ENCODE results near the gene GPR146. TPM values are rescaled to one million over a fixed set of nuclear protein-coding genes. Genes with fewer than 3 reads are reported as not detected.

GPR146 gene
- total and polyA plus RNA-seq, 2 of the 13 experiments (the other 11 are each of a cell fraction or from before 2014, with no cell fraction given): 2.0 to 15.9 TPM

DNA sequence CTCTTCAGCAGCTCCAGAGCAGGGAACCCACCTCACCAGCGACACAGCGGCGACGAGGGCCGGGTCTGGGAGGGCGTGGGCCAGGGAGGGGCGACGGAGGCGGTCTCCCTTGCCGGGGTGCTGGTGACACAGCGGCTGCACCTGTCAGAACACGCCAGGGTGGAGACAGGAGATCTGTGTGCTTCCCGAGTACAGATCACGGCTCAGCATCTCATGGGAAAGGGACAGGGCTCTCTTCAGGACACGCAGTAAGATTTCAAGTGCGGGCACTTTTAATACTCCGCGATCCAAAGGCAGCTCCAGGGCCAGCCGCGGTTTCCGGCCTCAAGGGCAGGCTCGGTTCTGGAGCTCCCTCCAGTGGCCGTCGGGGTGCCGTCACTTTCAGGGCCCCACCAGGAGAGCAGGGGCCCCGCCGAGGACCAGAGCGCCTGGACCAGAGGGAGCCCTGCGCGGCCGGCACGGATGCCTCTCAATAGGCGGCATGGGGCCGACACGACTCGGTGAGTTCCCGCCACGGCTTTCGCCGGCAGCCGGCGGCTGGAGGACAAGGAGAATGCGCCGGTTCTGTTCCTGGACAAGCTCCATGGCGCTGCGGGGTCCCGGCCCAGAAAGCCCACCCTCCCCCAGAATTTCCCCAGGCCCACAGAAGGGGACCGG is 21.4 kb downstream of the GPR146 start (continued):
- TF ChIP-seq, protein P1, sequence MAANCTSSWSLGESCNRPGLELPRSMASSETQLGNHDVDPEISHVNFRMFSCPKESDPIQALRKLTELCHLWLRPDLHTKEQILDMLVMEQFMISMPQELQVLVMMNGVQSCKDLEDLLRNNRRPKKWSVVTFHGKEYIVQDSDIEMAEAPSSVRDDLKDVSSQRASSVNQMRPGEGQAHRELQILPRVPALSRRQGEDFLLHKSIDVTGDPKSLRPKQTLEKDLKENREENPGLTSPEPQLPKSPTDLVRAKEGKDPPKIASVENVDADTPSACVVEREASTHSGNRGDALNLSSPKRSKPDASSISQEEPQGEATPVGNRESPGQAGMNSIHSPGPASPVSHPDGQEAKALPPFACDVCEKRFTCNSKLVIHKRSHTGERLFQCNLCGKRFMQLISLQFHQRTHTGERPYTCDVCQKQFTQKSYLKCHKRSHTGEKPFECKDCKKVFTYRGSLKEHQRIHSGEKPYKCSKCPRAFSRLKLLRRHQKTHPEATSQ (CRISPR knock-in tag; IDR thresholded peaks at IDR 0.05; ENCODE audit: borderline replicate concordance): no peak
- TF ChIP-seq ZNF160 (CRISPR knock-in tag; IDR thresholded peaks at IDR 0.05): no peak
- TF ChIP-seq KDM3A (CRISPR knock-in tag; IDR thresholded peaks at IDR 0.05; ENCODE audit: low read depth): peak; percentile 62; the same call in 1 of the 2 replicates
- no peak for TF ChIP-seq RARA (CRISPR knock-in tag; IDR thresholded peaks at IDR 0.05)
- no peak for TF ChIP-seq ZNF180 (CRISPR knock-in tag; IDR thresholded peaks at IDR 0.05; ENCODE audit: borderline replicate concordance, low read depth)
- TF ChIP-seq MLLT10 (CRISPR knock-in tag; IDR thresholded peaks at IDR 0.05): no peak
- TF ChIP-seq ZXDC (CRISPR knock-in tag; IDR thresholded peaks at IDR 0.05): no peak
- TF ChIP-seq, protein P2, sequence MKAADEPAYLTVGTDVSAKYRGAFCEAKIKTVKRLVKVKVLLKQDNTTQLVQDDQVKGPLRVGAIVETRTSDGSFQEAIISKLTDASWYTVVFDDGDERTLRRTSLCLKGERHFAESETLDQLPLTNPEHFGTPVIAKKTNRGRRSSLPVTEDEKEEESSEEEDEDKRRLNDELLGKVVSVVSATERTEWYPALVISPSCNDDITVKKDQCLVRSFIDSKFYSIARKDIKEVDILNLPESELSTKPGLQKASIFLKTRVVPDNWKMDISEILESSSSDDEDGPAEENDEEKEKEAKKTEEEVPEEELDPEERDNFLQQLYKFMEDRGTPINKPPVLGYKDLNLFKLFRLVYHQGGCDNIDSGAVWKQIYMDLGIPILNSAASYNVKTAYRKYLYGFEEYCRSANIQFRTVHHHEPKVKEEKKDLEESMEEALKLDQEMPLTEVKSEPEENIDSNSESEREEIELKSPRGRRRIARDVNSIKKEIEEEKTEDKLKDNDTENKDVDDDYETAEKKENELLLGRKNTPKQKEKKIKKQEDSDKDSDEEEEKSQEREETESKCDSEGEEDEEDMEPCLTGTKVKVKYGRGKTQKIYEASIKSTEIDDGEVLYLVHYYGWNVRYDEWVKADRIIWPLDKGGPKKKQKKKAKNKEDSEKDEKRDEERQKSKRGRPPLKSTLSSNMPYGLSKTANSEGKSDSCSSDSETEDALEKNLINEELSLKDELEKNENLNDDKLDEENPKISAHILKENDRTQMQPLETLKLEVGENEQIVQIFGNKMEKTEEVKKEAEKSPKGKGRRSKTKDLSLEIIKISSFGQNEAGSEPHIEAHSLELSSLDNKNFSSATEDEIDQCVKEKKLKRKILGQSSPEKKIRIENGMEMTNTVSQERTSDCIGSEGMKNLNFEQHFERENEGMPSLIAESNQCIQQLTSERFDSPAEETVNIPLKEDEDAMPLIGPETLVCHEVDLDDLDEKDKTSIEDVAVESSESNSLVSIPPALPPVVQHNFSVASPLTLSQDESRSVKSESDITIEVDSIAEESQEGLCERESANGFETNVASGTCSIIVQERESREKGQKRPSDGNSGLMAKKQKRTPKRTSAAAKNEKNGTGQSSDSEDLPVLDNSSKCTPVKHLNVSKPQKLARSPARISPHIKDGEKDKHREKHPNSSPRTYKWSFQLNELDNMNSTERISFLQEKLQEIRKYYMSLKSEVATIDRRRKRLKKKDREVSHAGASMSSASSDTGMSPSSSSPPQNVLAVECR (CRISPR knock-in tag; IDR thresholded peaks at IDR 0.05; ENCODE audit: borderline replicate concordance): peak; percentile 58; the same call in 1 of the 2 replicates
- TF ChIP-seq ZNF740 (CRISPR knock-in tag; IDR thresholded peaks at IDR 0.05): no peak
- no peak for TF ChIP-seq WIZ (CRISPR knock-in tag; IDR thresholded peaks at IDR 0.05)
- TF ChIP-seq ZNF224 (CRISPR knock-in tag; IDR thresholded peaks at IDR 0.05): no peak
- TF ChIP-seq ZNF331 (CRISPR knock-in tag; IDR thresholded peaks at IDR 0.05): 0 out of 2 replicates have a peak, but pooled peaks have one; percentile 30
- TF ChIP-seq, protein P3, sequence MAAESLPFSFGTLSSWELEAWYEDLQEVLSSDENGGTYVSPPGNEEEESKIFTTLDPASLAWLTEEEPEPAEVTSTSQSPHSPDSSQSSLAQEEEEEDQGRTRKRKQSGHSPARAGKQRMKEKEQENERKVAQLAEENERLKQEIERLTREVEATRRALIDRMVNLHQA (CRISPR knock-in tag; IDR thresholded peaks at IDR 0.05): no peak
- TF ChIP-seq ZNF225 (CRISPR knock-in tag; IDR thresholded peaks at IDR 0.05): no peak
- TF ChIP-seq KAT8 (CRISPR knock-in tag; IDR thresholded peaks at IDR 0.05): peak; percentile 49
- no peak for TF ChIP-seq ZNF576 (CRISPR knock-in tag; IDR thresholded peaks at IDR 0.05)
- peak; percentile 64; the same call in 1 of the 2 replicates for TF ChIP-seq ZNF205 (CRISPR knock-in tag; IDR thresholded peaks at IDR 0.05)
- TF ChIP-seq ZNF557 (CRISPR knock-in tag; IDR thresholded peaks at IDR 0.05): no peak
- no peak for TF ChIP-seq NR2F6 (IDR thresholded peaks at IDR 0.05)
- peak; percentile 44; the same call in 1 of the 2 replicates for TF ChIP-seq NR2F6 (CRISPR knock-in tag; IDR thresholded peaks at IDR 0.05)
- no peak for TF ChIP-seq NCOA2 (CRISPR knock-in tag; IDR thresholded peaks at IDR 0.05)
- TF ChIP-seq ZNF782 (CRISPR knock-in tag; IDR thresholded peaks at IDR 0.05; ENCODE audit: borderline replicate concordance): no peak

All from HepG2 (cell line).